ENCODE data around the gene PHF21B. TPM values are rescaled to one million over a fixed set of nuclear protein-coding genes. Genes with fewer than 3 reads are reported as not detected.

The PHF21B gene
- total and polyA plus RNA-seq, 11 donors: 0.04 to 1.6 (median 0.47) TPM; not detected in 4

GRCh38 chr22:44947049-44947448 is 62.8 kb downstream of the PHF21B start:
- Histone ChIP-seq H3K4me3 (no peak overlapping the region), H3K27ac (no peak overlapping the region), H3K36me3 (no peaks in the 10 kb centered on the region), H3K27me3 (peaks cover 0 to 4% (median 0%) of the 10 kb centered on the region in 9 donors), H3K9me3 (peaks cover 0 to 7% (median 0%) of the 10 kb centered on the region in 12 donors), H3K4me1 (no peaks in the 10 kb centered on the region)
- WGBS, 4 donors: 77 to 83% (median 81%) methylated on average over 6 to 11 of the region's 11 CpGs
- DNase-seq: no peak
- intact Hi-C loops (cut with DNase I): no loop called here
- ATAC-seq: no peak
- no peak for TF ChIP-seq CTCF (IDR thresholded peaks at IDR 0.05)
- no peak for TF ChIP-seq POLR2A (IDR thresholded peaks at IDR 0.05)

- H3K27me3 ChIP-seq: peaks cover 0 to 6% (median 0%) of the 10 kb centered on the region in 9 donors
- no peak for TF ChIP-seq CTCF (IDR thresholded peaks at IDR 0.05)
- no peak for TF ChIP-seq POLR2A (IDR thresholded peaks at IDR 0.05)
- H3K9me3 ChIP-seq: no peaks in the 10 kb centered on the region
- no peaks in the 10 kb centered on the region for H3K4me1 ChIP-seq
- H3K36me3 ChIP-seq: no peaks in the 10 kb centered on the region
- ATAC-seq: no peak
- WGBS, 4 donors: 59 to 70% (median 60%) methylated on average over 20 of the region's 20 CpGs
- H3K27ac ChIP-seq: no peak overlapping the region
- intact Hi-C loops (cut with DNase I): no loop called here
- DNase-seq: no peak
- H3K4me3 ChIP-seq: no peak overlapping the region
These were observed 64.8 kb downstream of the PHF21B start for GRCh38 chr22:44944883-44945601.

GRCh38 chr22:44943701-44944324 is 66.0 kb downstream of the PHF21B start:
- no peak for TF ChIP-seq CTCF (IDR thresholded peaks at IDR 0.05)
- no peak for TF ChIP-seq POLR2A (IDR thresholded peaks at IDR 0.05)
- ATAC-seq: no peak
- H3K27ac ChIP-seq: no peak overlapping the region
- WGBS, 4 donors: 81 to 87% (median 87%) methylated on average over 7 to 17 of the region's 17 CpGs
- H3K4me1 ChIP-seq: no peaks in the 10 kb centered on the region
- no peaks in the 10 kb centered on the region for H3K9me3 ChIP-seq
- DNase-seq: peak in 1 of 5 donors; percentile 7
- intact Hi-C loops (cut with DNase I): no loop called here
- no peak overlapping the region for H3K4me3 ChIP-seq
- peaks cover 0 to 6% (median 0%) of the 10 kb centered on the region in 9 donors for H3K27me3 ChIP-seq
- no peaks in the 10 kb centered on the region for H3K36me3 ChIP-seq

- H3K36me3 ChIP-seq: no peaks in the 10 kb centered on the region
- no peaks in the 10 kb centered on the region for H3K9me3 ChIP-seq
- peak in 1 of 5 donors; percentile 11 for DNase-seq
- ATAC-seq: no peak
- H3K27ac ChIP-seq: no peak overlapping the region
- intact Hi-C loops (cut with DNase I): no loop called here
- H3K4me1 ChIP-seq: no peaks in the 10 kb centered on the region
- 79 to 85% (median 82%) methylated on average over 18 to 23 of the region's 23 CpGs for WGBS, 4 donors
- peaks cover 0 to 6% (median 0%) of the 10 kb centered on the region in 9 donors for H3K27me3 ChIP-seq
- no peak for TF ChIP-seq POLR2A (IDR thresholded peaks at IDR 0.05)
- no peak for TF ChIP-seq CTCF (IDR thresholded peaks at IDR 0.05)
- H3K4me3 ChIP-seq: no peak overlapping the region
These were observed 66.7 kb downstream of the PHF21B start for GRCh38 chr22:44942979-44943700.
